Gastrocnemius medialis (tissue), 4 donors: ENCODE data around the gene CLP1. TPM values are rescaled to one million over a fixed set of nuclear protein-coding genes. Genes with fewer than 3 reads are reported as not detected.
A peak's percentile ranks its signal among the peaks of the same experiment; 100 is the strongest.

Experiments
- ATAC-seq, 2 donors: fragments of 150-250 bp; one replicate each; pipeline ENCODE4 v1.9.1; 2016
- DNase-seq, 2 donors: peaks; one replicate each; pipeline ENCODE4 v3.0.0-alpha.2; 2019
- H3K27ac ChIP-seq, 4 donors: fragments of 200-600 bp; sonication (generic); 1 replicate in 1 of 4; 2 replicates in 3 of 4; pipeline ENCODE4 v1.5.1; 2016 to 2018; ENCODE audit warnings: mild to moderate bottlenecking in 2 of 4, moderate library complexity in 1 of 4
- H3K27me3 ChIP-seq, 3 donors: fragments of 200-600 bp; sonication (generic) in 2 of 3; 1 replicate in 1 of 3; 2 replicates in 2 of 3; pipeline versions ENCODE4 v1.5.1 to v1.6.0; 2016 to 2019; ENCODE audit warnings: mild to moderate bottlenecking in 1 of 3, moderate library complexity in 1 of 3
- H3K36me3 ChIP-seq, 2 donors: fragments of 200-600 bp; sonication (generic) in 1 of 2; one replicate each; pipeline ENCODE4 v1.5.1; 2017 to 2018
- H3K4me1 ChIP-seq, 2 donors: fragments of 200-600 bp; sonication (generic) in 1 of 2; one replicate each; pipeline ENCODE4 v1.5.1; 2016 to 2017; ENCODE audit warnings: mild to moderate bottlenecking in 2 of 2
- H3K4me3 ChIP-seq, 4 donors: fragments of 200-600 bp; sonication (generic) in 3 of 4; 1 replicate in 1 of 4; 2 replicates in 3 of 4; pipeline ENCODE4 v1.5.1; 2016 to 2019; ENCODE audit warnings: mild to moderate bottlenecking in 2 of 4
- H3K9me3 ChIP-seq, 3 donors: fragments of 200-600 bp; sonication (generic) in 2 of 3; 1 replicate in 1 of 3; 2 replicates in 2 of 3; pipeline ENCODE4 v1.5.1; 2016 to 2019
- CTCF ChIP-seq, 5 experiments: fragments of 450-650 bp in 3 of 5; fragments of 200-600 bp in 2 of 5; sonication (generic) in 2 of 5; IDR thresholded peaks in 4 of 5; conservative IDR thresholded peaks in 1 of 5; 1 replicate in 4 of 5; 2 replicates in 1 of 5; pipeline ENCODE4 v1.5.1; 2016 to 2019; ENCODE audit warnings: antibody characterized with exemption in 5 of 5, mild to moderate bottlenecking in 3 of 5, moderate library complexity in 3 of 5
- POLR2A ChIP-seq, 2 donors: fragments of 450-650 bp; IDR thresholded peaks; one replicate each; pipeline ENCODE4 v1.6.1; 2017; ENCODE audit warnings: antibody characterized with exemption in 2 of 2, mild to moderate bottlenecking in 2 of 2, moderate library complexity in 2 of 2
- in situ Hi-C, 4 donors: fragments of 200-750 bp; cut with MboI; loops; one replicate each; pipeline versions ENCODE4 v1.15.0 to v1.8.0; 2017; ENCODE audit warnings: low sequenced_read_pairs in 4 of 4
- intact Hi-C: fragments of 100-400 bp; cut with DNase I; formaldehyde crosslinking; loops from one replicate; pipeline ENCODE4 v1.15.1; 2023; ENCODE audit warnings: low total_unique reads
- total RNA-seq, 4 donors: library from RNA; depleted of rRNA; stranded (reverse); fragments of >200 nt; gene quantifications; one replicate each; pipeline versions ENCODE4 v1.1.0 to v1.2.3, GENCODE V29; 2016

CLP1 gene
- total RNA-seq, 4 donors from 2014 or later, result 10.6 to 15.3 (median 11.2) TPM

GRCh38 chr11:57633394-57634070 is 24.0 kb upstream of the CLP1 start:
- intact Hi-C loops (no loop called here), in situ Hi-C loops (loop anchor here in 1 of 4 donors (25.0 kb wide), 2 partner anchors 171 to 296 kb away; partner anchors contain the start of genes P2RX3, RTN4RL2 and SSRP1)
- DNase-seq (no peak), ATAC-seq (no peak)
- no peaks in the 10 kb centered on the region for H3K36me3 ChIP-seq
- H3K9me3 ChIP-seq, result no peaks in the 10 kb centered on the region
- no peak overlapping the region for H3K4me3 ChIP-seq
- peaks cover 0 to 5% of the 10 kb centered on the region in 2 donors for H3K4me1 ChIP-seq
- TF ChIP-seq POLR2A (IDR thresholded peaks at IDR 0.05) (no peak), CTCF (IDR thresholded peaks at IDR 0.05 in 4 of 5, conservative IDR thresholded peaks at IDR 0.05 in 1 of 5) (no peak)
- peaks cover 10 to 15% (median 11%) of the 10 kb centered on the region in 3 donors for H3K27me3 ChIP-seq
- H3K27ac ChIP-seq, result no peak overlapping the region

GRCh38 chr11:57634311-57634710 is 23.3 kb upstream of the CLP1 start:
- Histone ChIP-seq H3K4me1 (peaks cover 0 to 13% of the 10 kb centered on the region in 2 donors), H3K9me3 (no peaks in the 10 kb centered on the region), H3K27me3 (peaks cover 14 to 19% (median 18%) of the 10 kb centered on the region in 3 donors), H3K4me3 (no peak overlapping the region), H3K36me3 (no peaks in the 10 kb centered on the region), H3K27ac (no peak overlapping the region)
- no peak for ATAC-seq
- no peak for DNase-seq
- intact Hi-C loops (no loop called here), in situ Hi-C loops (loop anchor here in 1 of 4 donors (25.0 kb wide), 2 partner anchors 172 to 297 kb away; partner anchors contain the start of genes P2RX3, RTN4RL2 and SSRP1)
- TF ChIP-seq POLR2A (IDR thresholded peaks at IDR 0.05) (no peak), CTCF (IDR thresholded peaks at IDR 0.05 in 4 of 5, conservative IDR thresholded peaks at IDR 0.05 in 1 of 5) (no peak)

- in situ Hi-C loops (loop anchor here in 1 of 4 donors (25.0 kb wide), 2 partner anchors 173 to 298 kb away; partner anchors contain the start of genes P2RX3, RTN4RL2 and SSRP1), intact Hi-C loops (no loop called here)
- Histone ChIP-seq H3K27me3 (peaks cover 14 to 19% (median 18%) of the 10 kb centered on the region in 3 donors), H3K4me3 (no peak overlapping the region), H3K4me1 (peaks cover 0 to 14% of the 10 kb centered on the region in 2 donors), H3K27ac (no peak overlapping the region), H3K9me3 (no peaks in the 10 kb centered on the region), H3K36me3 (no peaks in the 10 kb centered on the region)
- TF ChIP-seq POLR2A (IDR thresholded peaks at IDR 0.05) (no peak), CTCF (IDR thresholded peaks at IDR 0.05 in 4 of 5, conservative IDR thresholded peaks at IDR 0.05 in 1 of 5) (no peak)
- DNase-seq (no peak), ATAC-seq (no peak)
Measured at GRCh38 chr11:57635246-57635645, 22.3 kb upstream of the CLP1 start.

- TF ChIP-seq POLR2A (IDR thresholded peaks at IDR 0.05) (no peak), CTCF (IDR thresholded peaks at IDR 0.05 in 4 of 5, conservative IDR thresholded peaks at IDR 0.05 in 1 of 5) (no peak)
- in situ Hi-C loops, result loop anchor here in 1 of 4 donors (25.0 kb wide), 2 partner anchors 175 to 300 kb away; partner anchors contain the start of genes P2RX3, RTN4RL2 and SSRP1
- no peak for DNase-seq
- peaks cover 14 to 19% (median 18%) of the 10 kb centered on the region in 3 donors for H3K27me3 ChIP-seq
- peak overlapping the region; percentile 55 to 76 (median 63) for H3K4me3 ChIP-seq
- no peak for ATAC-seq
- H3K9me3 ChIP-seq, result no peaks in the 10 kb centered on the region
- peaks cover 0 to 20% of the 10 kb centered on the region in 2 donors for H3K4me1 ChIP-seq
- intact Hi-C loops, result loop anchor here (1.0 to 2.0 kb wide), 2 partner anchors 39 to 68 kb away; no protein-coding TSS in a partner anchor
- H3K27ac ChIP-seq, result peak overlapping the region in 1 of 4 donors; percentile 63
- H3K36me3 ChIP-seq, result no peaks in the 10 kb centered on the region
Measured at GRCh38 chr11:57637626-57638004, 19.9 kb upstream of the CLP1 start.
